Measurements from ENCODE around the gene RAB11FIP4. TPM values are rescaled to one million over a fixed set of nuclear protein-coding genes. Genes with fewer than 3 reads are reported as not detected.
A peak's percentile ranks its signal among the peaks of the same experiment; 100 is the strongest.

Gene RAB11FIP4
- total and polyA plus RNA-seq, 2 of the 13 experiments (the other 11 are each of a cell fraction or from before 2014, with no cell fraction given): 28.0 to 89.3 TPM

- ChIA-PET CTCF (ENCODE audit: low intra/inter-chr PET ratio, low total read pairs) (no interaction called here), POLR2A (interaction anchor here (0.9 to 2.4 kb wide), 4 partner anchors 9 to 30 kb away, joined by 3 to 13 read pairs (median 4); no protein-coding TSS in a partner anchor)
- Histone ChIP-seq H3K79me2 (ENCODE audit: insufficient read depth, low read length) (no peaks in the 10 kb centered on the region), H4K20me1 (ENCODE audit: insufficient read depth, low read length) (no peaks in the 10 kb centered on the region), H2AFZ (ENCODE audit: low read length) (no peak overlapping the region), H3K4me1 (ENCODE audit: insufficient read depth, low read length) (peaks cover 66% of the 10 kb centered on the region), H3K27me3 (ENCODE audit: control insufficient read depth in 1 of 2, insufficient read depth in 2 of 2, low read length in 2 of 2) (no peaks in the 10 kb centered on the region), H3K9ac (ENCODE audit: insufficient read depth, low read depth, low read length) (peak overlapping the region; percentile 41; the same call in 1 of the 2 replicates), H3K4me2 (ENCODE audit: low read depth, low read length) (peak overlapping the region; percentile 77), H3K36me3 (replicated peaks in 1 of 2; ENCODE audit: control insufficient read depth in 1 of 2, insufficient read depth in 2 of 2, low read length in 2 of 2) (no peaks in the 10 kb centered on the region), H3K4me3 (replicated peaks in 1 of 3; ENCODE audit: insufficient read depth in 1 of 3, low read depth in 2 of 3, low read length in 3 of 3) (peak overlapping the region in 2 of 3 experiments; percentile 29 to 61; a peak in 2 of 6 replicates), H3K27ac (ENCODE audit: extremely low read length, insufficient read depth, low read length) (no peak overlapping the region), H3K9me3 (ENCODE audit: low read length) (no peaks in the 10 kb centered on the region)
- peak; percentile 18 for ATAC-seq
- FAIRE-seq: no peak
- 12% methylated on average over 8 of the region's 10 CpGs for WGBS (ENCODE audit: low lambda C conversion rate)
- in situ Hi-C loops (cut with HindIII; ENCODE audit: extremely low pct_ligation_motif_present, low pct_unique_long_range_greater_than_20kb) (no loop called here), intact Hi-C loops (cut with micrococcal nuclease; ENCODE audit: unreplicated experiment) (no loop called here)
- TF ChIP-seq PATZ1 (CRISPR knock-in tag; IDR thresholded peaks at IDR 0.05) (peak; percentile 77), ZNF776 (CRISPR knock-in tag; IDR thresholded peaks at IDR 0.05) (no peak), ZMYM3 (CRISPR knock-in tag; IDR thresholded peaks at IDR 0.05) (0 out of 2 replicates have a peak, but pooled peaks have one; percentile 39), ZNF629 (CRISPR knock-in tag; conservative IDR thresholded peaks at IDR 0.05) (peak; percentile 92)
- DNase-seq (ENCODE audit: low spot score): no peak
- no TSS peak for BruUV-seq (replicated peaks)
Measured at GRCh38 chr17:31457391-31458234, 66.1 kb downstream of the RAB11FIP4 start.

DNA sequence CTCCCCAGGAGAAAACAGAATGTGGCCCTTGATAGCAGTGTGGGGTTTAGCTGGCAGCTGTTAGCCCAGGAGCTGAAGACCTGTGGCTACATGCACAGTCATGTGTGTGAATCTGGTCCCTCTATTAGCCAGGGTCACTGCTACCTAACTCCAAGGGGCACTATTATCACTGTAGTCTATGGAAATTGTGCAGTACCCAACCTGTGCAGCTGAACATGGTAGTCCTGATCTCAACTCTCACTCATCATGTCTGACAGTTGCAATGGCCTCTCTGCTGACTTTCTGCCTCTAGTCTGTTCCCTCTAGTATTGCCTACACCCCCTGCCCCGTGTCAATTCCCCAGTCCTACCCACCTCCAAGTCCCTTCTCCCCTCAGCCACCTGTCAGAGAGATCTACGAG lies 67.4 kb downstream of the RAB11FIP4 start:
- H3K4me2 ChIP-seq (ENCODE audit: low read depth, low read length): no peak overlapping the region
- no peak overlapping the region for H3K4me3 ChIP-seq (replicated peaks in 1 of 3; ENCODE audit: insufficient read depth in 1 of 3, low read depth in 2 of 3, low read length in 3 of 3)
- H3K4me1 ChIP-seq (ENCODE audit: insufficient read depth, low read length): peaks cover 72% of the 10 kb centered on the region
- no peak for DNase-seq (ENCODE audit: low spot score)
- no peaks in the 10 kb centered on the region for H4K20me1 ChIP-seq (ENCODE audit: insufficient read depth, low read length)
- no peaks in the 10 kb centered on the region for H3K36me3 ChIP-seq (replicated peaks in 1 of 2; ENCODE audit: control insufficient read depth in 1 of 2, insufficient read depth in 2 of 2, low read length in 2 of 2)
- H3K9me3 ChIP-seq (ENCODE audit: low read length): no peaks in the 10 kb centered on the region
- intact Hi-C loops (cut with micrococcal nuclease; ENCODE audit: unreplicated experiment): no loop called here
- TF ChIP-seq ZMYM3 (CRISPR knock-in tag; IDR thresholded peaks at IDR 0.05) (peak; percentile 67), MXI1 (IDR thresholded peaks at IDR 0.05; ENCODE audit: borderline replicate concordance, low read depth, low read length) (no peak)
- ChIA-PET CTCF (ENCODE audit: low intra/inter-chr PET ratio, low total read pairs) (no interaction called here), POLR2A (interaction anchor here (1.7 kb wide), 1 partner anchor 9 kb away, joined by 4 read pairs; no protein-coding TSS in a partner anchor)
- in situ Hi-C loops (cut with HindIII; ENCODE audit: extremely low pct_ligation_motif_present, low pct_unique_long_range_greater_than_20kb): no loop called here
- no peak for ATAC-seq
- no peak for FAIRE-seq
- no peak overlapping the region for H3K9ac ChIP-seq (ENCODE audit: insufficient read depth, low read depth, low read length)
- no peak overlapping the region for H3K27ac ChIP-seq (ENCODE audit: extremely low read length, insufficient read depth, low read length)
- BruUV-seq (replicated peaks): no TSS peak
- no peaks in the 10 kb centered on the region for H3K27me3 ChIP-seq (ENCODE audit: control insufficient read depth in 1 of 2, insufficient read depth in 2 of 2, low read length in 2 of 2)
- H3K79me2 ChIP-seq (ENCODE audit: insufficient read depth, low read length): no peaks in the 10 kb centered on the region
- 35% methylated on average over 2 of the region's 2 CpGs for WGBS (ENCODE audit: low lambda C conversion rate)
- H2AFZ ChIP-seq (ENCODE audit: low read length): no peak overlapping the region

Measured in HepG2 (cell line).